ENCODE results near the gene ATOH1. TPM values are rescaled to one million over a fixed set of nuclear protein-coding genes. Genes with fewer than 3 reads are reported as not detected.

The ATOH1 gene
- total and polyA plus RNA-seq, 4 donors, result 3.0 TPM; not detected in 3

DNA sequence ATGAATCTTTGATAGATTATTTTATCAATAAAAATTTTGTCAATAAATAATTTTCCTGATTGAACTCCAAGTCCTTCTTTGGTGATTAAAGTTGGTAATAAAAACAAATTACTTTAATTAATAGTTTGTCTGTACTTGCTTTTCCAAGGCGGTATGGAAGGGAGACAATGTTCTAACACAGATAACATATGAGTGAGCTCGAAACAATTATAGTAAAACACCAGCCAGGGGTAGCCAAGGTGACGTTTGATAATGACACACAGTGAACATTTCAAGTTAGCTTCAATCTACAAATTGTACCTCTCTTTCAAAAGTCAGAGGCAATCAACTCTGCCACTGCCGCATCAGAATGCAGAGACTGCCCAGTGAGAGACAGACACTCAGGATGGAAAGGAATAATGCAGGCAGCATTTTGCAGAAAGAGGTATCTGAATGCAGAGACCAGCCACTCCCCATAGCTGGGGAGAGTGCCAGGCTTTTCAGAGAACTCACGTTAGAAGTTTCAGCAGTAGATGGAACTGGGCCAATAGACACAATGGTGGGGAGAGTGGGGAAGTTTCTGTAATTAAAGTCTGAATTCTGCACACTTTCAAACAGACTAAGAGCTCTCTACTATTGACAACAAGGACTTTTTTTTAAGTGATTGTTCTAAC, 18.1 kb upstream of the ATOH1 start:
- no peaks in the 10 kb centered on the region for H3K4me1 ChIP-seq (ENCODE audit: control insufficient read depth in 1 of 2, insufficient read depth in 2 of 2, low read length in 2 of 2)
- DNase-seq, result no peak
- 35 to 46% methylated on average over 5 of the region's 5 CpGs for WGBS, 2 donors
- intact Hi-C loops (cut with DNase I), result no loop called here
- no peaks in the 10 kb centered on the region for H3K36me3 ChIP-seq (ENCODE audit: control insufficient read depth in 1 of 2, insufficient read depth in 2 of 2, low read length in 1 of 2)
- no peaks in the 10 kb centered on the region for H3K27me3 ChIP-seq (ENCODE audit: control insufficient read depth in 1 of 2, insufficient read depth in 2 of 2, low read length in 1 of 2)
- H3K27ac ChIP-seq (ENCODE audit: low read depth in 1 of 2, low read length in 2 of 2), result no peak overlapping the region
- H3K4me3 ChIP-seq (ENCODE audit: low read length in 2 of 2), result no peak overlapping the region
- ATAC-seq (ENCODE audit: low FRiP score), result no peak
- H3K9me3 ChIP-seq (ENCODE audit: control insufficient read depth, low read length), result no peaks in the 10 kb centered on the region

DNA sequence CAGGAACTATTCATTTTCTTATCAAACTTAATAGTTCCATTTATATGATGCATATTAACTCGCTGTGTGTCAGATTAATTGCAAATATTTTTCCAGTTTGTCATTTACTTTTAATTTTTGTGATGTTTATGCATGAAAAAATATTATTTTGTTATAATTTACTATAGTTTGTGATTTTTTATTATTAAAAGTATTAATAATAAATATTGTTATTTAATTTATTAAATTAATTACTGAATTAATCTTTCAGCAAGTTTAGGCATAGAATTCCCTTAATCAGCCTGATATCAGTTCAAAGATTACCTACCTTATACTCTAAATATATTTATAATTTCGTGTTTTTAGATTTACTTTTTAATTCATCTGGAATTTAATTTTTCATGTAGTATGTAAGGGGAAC, 15.5 kb upstream of the ATOH1 start:
- no peaks in the 10 kb centered on the region for H3K9me3 ChIP-seq (ENCODE audit: control insufficient read depth, low read length)
- ATAC-seq (ENCODE audit: low FRiP score), result no peak
- DNase-seq, result no peak
- no peaks in the 10 kb centered on the region for H3K4me1 ChIP-seq (ENCODE audit: control insufficient read depth in 1 of 2, insufficient read depth in 2 of 2, low read length in 2 of 2)
- intact Hi-C loops (cut with DNase I), result no loop called here
- H3K27ac ChIP-seq (ENCODE audit: low read depth in 1 of 2, low read length in 2 of 2), result no peak overlapping the region
- H3K36me3 ChIP-seq (ENCODE audit: control insufficient read depth in 1 of 2, insufficient read depth in 2 of 2, low read length in 1 of 2), result no peaks in the 10 kb centered on the region
- no peak overlapping the region for H3K4me3 ChIP-seq (ENCODE audit: low read length in 2 of 2)
- 87 to 88% methylated on average over 2 of the region's 2 CpGs for WGBS, 2 donors
- H3K27me3 ChIP-seq (ENCODE audit: control insufficient read depth in 1 of 2, insufficient read depth in 2 of 2, low read length in 1 of 2), result peaks cover 0 to 2% of the 10 kb centered on the region in 2 donors

DNA sequence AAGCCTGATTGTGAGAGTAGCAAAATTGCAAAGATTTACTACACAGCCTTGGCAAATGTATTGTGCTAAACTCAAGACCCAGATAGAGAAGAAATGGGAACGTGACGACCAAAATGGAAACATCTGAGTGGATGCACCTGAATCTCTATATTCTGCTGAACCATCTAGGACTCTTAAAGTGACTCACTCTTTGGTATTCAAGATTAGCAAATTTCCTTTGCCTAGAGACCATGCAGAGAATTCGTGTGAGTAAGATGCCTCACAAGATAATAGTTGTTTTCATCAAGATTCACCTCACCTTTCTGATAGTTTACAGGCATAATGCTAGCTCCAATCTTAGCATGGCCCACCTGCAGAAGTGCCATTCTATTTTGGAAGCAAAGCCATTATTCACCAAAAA, 14.4 kb upstream of the ATOH1 start:
- no peak overlapping the region for H3K4me3 ChIP-seq (ENCODE audit: low read length in 2 of 2)
- no peaks in the 10 kb centered on the region for H3K9me3 ChIP-seq (ENCODE audit: control insufficient read depth, low read length)
- peaks cover 0 to 2% of the 10 kb centered on the region in 2 donors for H3K27me3 ChIP-seq (ENCODE audit: control insufficient read depth in 1 of 2, insufficient read depth in 2 of 2, low read length in 1 of 2)
- H3K27ac ChIP-seq (ENCODE audit: low read depth in 1 of 2, low read length in 2 of 2), result no peak overlapping the region
- 84 to 86% methylated on average over 3 of the region's 3 CpGs for WGBS, 2 donors
- DNase-seq, result no peak
- no peaks in the 10 kb centered on the region for H3K4me1 ChIP-seq (ENCODE audit: control insufficient read depth in 1 of 2, insufficient read depth in 2 of 2, low read length in 2 of 2)
- intact Hi-C loops (cut with DNase I), result no loop called here
- no peak for ATAC-seq (ENCODE audit: low FRiP score)
- no peaks in the 10 kb centered on the region for H3K36me3 ChIP-seq (ENCODE audit: control insufficient read depth in 1 of 2, insufficient read depth in 2 of 2, low read length in 1 of 2)

DNA sequence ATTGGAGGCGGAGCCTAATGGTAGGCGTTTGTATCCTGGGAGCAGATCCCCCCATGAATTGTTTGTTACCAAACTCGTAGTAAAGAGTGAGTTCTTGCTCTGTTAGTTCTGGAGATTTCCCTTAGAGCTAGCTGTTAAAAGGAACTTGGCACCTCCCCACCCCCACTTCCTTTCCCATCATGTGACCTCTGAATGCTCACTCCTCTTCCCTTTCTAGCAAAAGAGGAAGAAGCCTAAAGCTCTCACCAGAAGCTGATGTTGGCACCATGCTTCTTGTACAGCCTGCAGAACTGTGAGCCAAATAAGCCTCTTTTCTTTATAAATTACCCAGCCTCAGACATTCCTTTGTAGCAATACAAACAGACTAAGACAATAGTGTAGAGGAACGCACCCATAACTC, 13.8 kb upstream of the ATOH1 start:
- WGBS, 2 donors, result 38 to 58% methylated on average over 4 of the region's 4 CpGs
- intact Hi-C loops (cut with DNase I), result no loop called here
- H3K9me3 ChIP-seq (ENCODE audit: control insufficient read depth, low read length), result no peaks in the 10 kb centered on the region
- H3K36me3 ChIP-seq (ENCODE audit: control insufficient read depth in 1 of 2, insufficient read depth in 2 of 2, low read length in 1 of 2), result no peaks in the 10 kb centered on the region
- H3K4me3 ChIP-seq (ENCODE audit: low read length in 2 of 2), result no peak overlapping the region
- ATAC-seq (ENCODE audit: low FRiP score) (no peak), DNase-seq (peak in 1 of 2 donors; percentile 77)
- no peaks in the 10 kb centered on the region for H3K4me1 ChIP-seq (ENCODE audit: control insufficient read depth in 1 of 2, insufficient read depth in 2 of 2, low read length in 2 of 2)
- no peak overlapping the region for H3K27ac ChIP-seq (ENCODE audit: low read depth in 1 of 2, low read length in 2 of 2)
- H3K27me3 ChIP-seq (ENCODE audit: control insufficient read depth in 1 of 2, insufficient read depth in 2 of 2, low read length in 1 of 2), result peaks cover 0 to 2% of the 10 kb centered on the region in 2 donors

DNA sequence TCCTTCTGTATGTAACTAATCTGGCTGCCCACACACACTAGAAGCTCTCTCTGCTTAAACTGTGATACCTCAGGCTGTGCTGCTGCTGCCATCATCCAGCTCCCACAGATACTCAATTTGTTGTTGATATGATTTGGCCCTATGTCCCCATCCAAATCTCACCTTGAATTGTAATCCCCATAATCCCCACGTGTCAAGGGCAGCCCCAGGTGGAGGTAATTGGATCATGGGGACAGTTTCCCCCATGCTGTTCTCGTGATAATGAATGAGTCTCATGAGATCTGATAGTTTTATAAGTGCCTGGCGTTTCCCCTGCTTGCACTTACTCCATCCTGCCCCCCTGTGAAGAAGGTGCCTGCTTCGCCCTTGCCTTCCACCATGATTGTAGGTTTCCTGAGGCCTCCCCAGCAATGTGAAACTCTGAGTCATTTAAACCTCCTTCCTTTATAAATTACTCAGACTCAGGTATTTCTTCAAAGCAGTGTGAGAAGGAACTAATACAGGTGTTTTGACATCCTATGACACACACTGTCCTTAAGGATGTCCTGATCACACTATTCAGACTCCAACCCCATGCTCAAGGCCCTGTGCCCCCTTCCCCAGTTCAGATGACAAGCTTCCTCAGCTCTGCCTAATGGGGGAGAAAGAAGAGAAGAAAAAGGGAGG, 2.9 kb upstream of the ATOH1 start:
- DNase-seq, result no peak
- no peaks in the 10 kb centered on the region for H3K27me3 ChIP-seq (ENCODE audit: control insufficient read depth in 1 of 2, insufficient read depth in 2 of 2, low read length in 1 of 2)
- no peaks in the 10 kb centered on the region for H3K4me1 ChIP-seq (ENCODE audit: control insufficient read depth in 1 of 2, insufficient read depth in 2 of 2, low read length in 2 of 2)
- H3K27ac ChIP-seq (ENCODE audit: low read depth in 1 of 2, low read length in 2 of 2), result no peak overlapping the region
- no peaks in the 10 kb centered on the region for H3K36me3 ChIP-seq (ENCODE audit: control insufficient read depth in 1 of 2, insufficient read depth in 2 of 2, low read length in 1 of 2)
- WGBS, 2 donors, result 41 to 44% methylated on average over 4 of the region's 4 CpGs
- no peaks in the 10 kb centered on the region for H3K9me3 ChIP-seq (ENCODE audit: control insufficient read depth, low read length)
- no peak for ATAC-seq (ENCODE audit: low FRiP score)
- no peak overlapping the region for H3K4me3 ChIP-seq (ENCODE audit: low read length in 2 of 2)
- intact Hi-C loops (cut with DNase I), result no loop called here

DNA sequence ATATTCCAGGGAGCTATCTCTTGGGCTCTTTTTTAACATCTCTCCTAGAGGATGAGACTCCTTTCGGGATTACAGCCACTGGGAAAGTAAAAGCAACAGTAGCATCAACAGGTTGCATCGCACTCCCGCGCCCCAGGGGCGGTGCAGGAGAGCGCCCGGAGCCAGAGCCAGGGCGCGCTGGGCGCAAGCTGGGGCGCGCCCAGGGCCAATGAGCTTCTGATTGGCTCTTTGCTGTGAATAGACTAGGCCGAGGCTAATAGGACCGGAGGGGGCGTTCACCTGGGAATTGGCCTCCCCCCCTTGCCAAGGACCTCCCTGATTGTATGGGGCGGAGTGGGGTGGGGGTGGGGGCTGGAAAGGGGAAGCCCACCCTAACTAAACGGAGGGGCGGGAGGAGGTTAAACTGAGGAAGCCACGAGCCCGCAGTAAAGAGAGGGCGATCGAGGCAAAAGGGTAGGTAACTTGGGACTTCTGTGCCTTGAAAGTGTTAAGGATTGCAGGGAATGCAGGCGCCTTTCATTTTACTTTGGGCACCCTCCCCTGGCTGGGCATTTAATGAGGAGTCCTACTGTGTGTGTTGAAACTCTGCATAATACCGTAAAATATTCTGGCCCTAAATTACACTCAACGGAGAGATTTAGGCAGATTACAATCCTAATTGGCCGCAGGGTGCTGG, 1.1 kb upstream of the ATOH1 start:
- Histone ChIP-seq H3K4me1 (ENCODE audit: control insufficient read depth in 1 of 2, insufficient read depth in 2 of 2, low read length in 2 of 2) (no peaks in the 10 kb centered on the region), H3K27ac (ENCODE audit: low read depth in 1 of 2, low read length in 2 of 2) (no peak overlapping the region), H3K4me3 (ENCODE audit: low read length in 2 of 2) (peak overlapping the region; percentile 11 to 20), H3K27me3 (ENCODE audit: control insufficient read depth in 1 of 2, insufficient read depth in 2 of 2, low read length in 1 of 2) (no peaks in the 10 kb centered on the region), H3K36me3 (ENCODE audit: control insufficient read depth in 1 of 2, insufficient read depth in 2 of 2, low read length in 1 of 2) (no peaks in the 10 kb centered on the region), H3K9me3 (ENCODE audit: control insufficient read depth, low read length) (no peaks in the 10 kb centered on the region)
- DNase-seq, result no peak
- ATAC-seq (ENCODE audit: low FRiP score), result no peak
- WGBS, 2 donors, result 3 to 4% methylated on average over 26 of the region's 26 CpGs
- intact Hi-C loops (cut with DNase I), result no loop called here

DNA sequence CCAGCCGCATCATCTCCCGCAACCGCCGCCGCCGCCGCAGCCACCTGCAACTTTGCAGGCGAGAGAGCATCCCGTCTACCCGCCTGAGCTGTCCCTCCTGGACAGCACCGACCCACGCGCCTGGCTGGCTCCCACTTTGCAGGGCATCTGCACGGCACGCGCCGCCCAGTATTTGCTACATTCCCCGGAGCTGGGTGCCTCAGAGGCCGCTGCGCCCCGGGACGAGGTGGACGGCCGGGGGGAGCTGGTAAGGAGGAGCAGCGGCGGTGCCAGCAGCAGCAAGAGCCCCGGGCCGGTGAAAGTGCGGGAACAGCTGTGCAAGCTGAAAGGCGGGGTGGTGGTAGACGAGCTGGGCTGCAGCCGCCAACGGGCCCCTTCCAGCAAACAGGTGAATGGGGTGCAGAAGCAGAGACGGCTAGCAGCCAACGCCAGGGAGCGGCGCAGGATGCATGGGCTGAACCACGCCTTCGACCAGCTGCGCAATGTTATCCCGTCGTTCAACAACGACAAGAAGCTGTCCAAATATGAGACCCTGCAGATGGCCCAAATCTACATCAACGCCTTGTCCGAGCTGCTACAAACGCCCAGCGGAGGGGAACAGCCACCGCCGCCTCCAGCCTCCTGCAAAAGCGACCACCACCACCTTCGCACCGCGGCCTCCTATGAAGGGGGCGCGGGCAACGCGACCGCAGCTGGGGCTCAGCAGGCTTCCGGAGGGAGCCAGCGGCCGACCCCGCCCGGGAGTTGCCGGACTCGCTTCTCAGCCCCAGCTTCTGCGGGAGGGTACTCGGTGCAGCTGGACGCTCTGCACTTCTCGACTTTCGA, 654 bp downstream of the ATOH1 start:
- Histone ChIP-seq H3K27ac (ENCODE audit: low read depth in 1 of 2, low read length in 2 of 2) (no peak overlapping the region), H3K36me3 (ENCODE audit: control insufficient read depth in 1 of 2, insufficient read depth in 2 of 2, low read length in 1 of 2) (no peaks in the 10 kb centered on the region), H3K9me3 (ENCODE audit: control insufficient read depth, low read length) (no peaks in the 10 kb centered on the region), H3K27me3 (ENCODE audit: control insufficient read depth in 1 of 2, insufficient read depth in 2 of 2, low read length in 1 of 2) (no peaks in the 10 kb centered on the region), H3K4me3 (ENCODE audit: low read length in 2 of 2) (peak overlapping the region in 1 of 2 donors; percentile 11), H3K4me1 (ENCODE audit: control insufficient read depth in 1 of 2, insufficient read depth in 2 of 2, low read length in 2 of 2) (no peaks in the 10 kb centered on the region)
- ATAC-seq (ENCODE audit: low FRiP score), result peak; percentile 64
- no peak for DNase-seq
- intact Hi-C loops (cut with DNase I), result no loop called here
- 1 to 2% methylated on average over 68 to 70 of the region's 70 CpGs for WGBS, 2 donors

DNA sequence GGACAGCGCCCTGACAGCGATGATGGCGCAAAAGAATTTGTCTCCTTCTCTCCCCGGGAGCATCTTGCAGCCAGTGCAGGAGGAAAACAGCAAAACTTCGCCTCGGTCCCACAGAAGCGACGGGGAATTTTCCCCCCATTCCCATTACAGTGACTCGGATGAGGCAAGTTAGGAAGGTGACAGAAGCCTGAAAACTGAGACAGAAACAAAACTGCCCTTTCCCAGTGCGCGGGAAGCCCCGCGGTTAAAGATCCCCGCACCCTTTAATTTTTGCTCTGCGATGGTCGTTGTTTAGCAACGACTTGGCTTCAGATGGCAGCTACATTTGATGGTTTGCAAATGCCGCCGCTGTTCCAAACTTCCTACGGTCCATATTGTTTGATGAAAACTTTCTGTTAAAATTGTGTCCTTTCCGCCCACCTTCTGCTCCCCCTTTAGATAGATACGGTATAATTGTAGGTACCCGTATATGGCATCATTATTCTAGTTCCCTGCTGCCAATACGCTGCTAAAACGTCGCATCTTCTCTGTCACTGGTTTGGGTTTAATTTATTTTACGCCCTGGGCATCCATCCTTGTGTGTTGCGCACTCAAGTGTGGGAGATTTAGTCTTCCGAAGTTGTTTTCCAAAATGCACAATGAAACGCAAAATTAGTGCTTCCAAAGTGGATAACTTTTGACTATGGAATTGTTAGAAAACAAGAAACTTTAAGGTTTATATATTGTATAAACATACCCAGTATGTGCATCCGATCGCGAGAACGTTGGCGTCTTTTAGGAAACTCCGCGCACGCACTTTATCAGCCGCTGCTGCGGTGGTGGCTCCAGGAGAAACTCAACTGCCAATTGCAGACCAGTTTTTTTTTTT, 1.5 kb downstream of the ATOH1 start:
- WGBS, 2 donors, result 15 to 16% methylated on average over 40 of the region's 40 CpGs
- no peak for ATAC-seq (ENCODE audit: low FRiP score)
- no peak for DNase-seq
- intact Hi-C loops (cut with DNase I), result no loop called here
- H3K4me3 ChIP-seq (ENCODE audit: low read length in 2 of 2), result no peak overlapping the region
- no peaks in the 10 kb centered on the region for H3K9me3 ChIP-seq (ENCODE audit: control insufficient read depth, low read length)
- H3K4me1 ChIP-seq (ENCODE audit: control insufficient read depth in 1 of 2, insufficient read depth in 2 of 2, low read length in 2 of 2), result no peaks in the 10 kb centered on the region
- H3K27ac ChIP-seq (ENCODE audit: low read depth in 1 of 2, low read length in 2 of 2), result no peak overlapping the region
- H3K27me3 ChIP-seq (ENCODE audit: control insufficient read depth in 1 of 2, insufficient read depth in 2 of 2, low read length in 1 of 2), result no peaks in the 10 kb centered on the region
- H3K36me3 ChIP-seq (ENCODE audit: control insufficient read depth in 1 of 2, insufficient read depth in 2 of 2, low read length in 1 of 2), result no peaks in the 10 kb centered on the region
